HepG2 (cell line): Measurements from ENCODE around the gene CD96. TPM values are rescaled to one million over a fixed set of nuclear protein-coding genes. Genes with fewer than 3 reads are reported as not detected.

Experiments used
- ATAC-seq: fragments of 200-7000 bp; cut with Tn5 transposase; 3 replicates; pipeline ENCODE4 v1.9.1; 2020; ENCODE audit warnings: mild to moderate bottlenecking, moderate library complexity
- BruUV-seq: library from RNA; stranded (reverse); fragments of 400-500 nt; replicated peaks from 2 replicates; lab custom pipeline; 2021; lab: Mats Ljungman, UMichigan
- CTCF ChIA-PET: fragments of 300-600 bp; formaldehyde crosslinking; extraction: SDS; loops from one replicate; lab custom pipeline; 2021; ENCODE audit warnings: low total read pairs, inconsistent platforms, low intra/inter-chr PET ratio; lab: Yijun Ruan, JAX
- POLR2A ChIA-PET: fragments of 350-600 bp; sonication (Branson Sonifier 250); formaldehyde crosslinking; loops from one replicate; lab custom pipeline; 2020; ENCODE audit warnings: antibody characterized with exemption, inconsistent platforms; lab: Yijun Ruan, JAX
- DNase-seq: peaks from one replicate; pipeline ENCODE4 v3.0.0-alpha.2; 2015; ENCODE audit warnings: low spot score
- FAIRE-seq: peaks from 3 replicates; lab custom pipeline; 2011; peaks lifted over from hg19 to GRCh38; lab: Jason Lieb, UNC
- H2AFZ ChIP-seq: one replicate; pipeline ENCODE4 v1.6.1; 2011; ENCODE audit warnings: low read length, inconsistent platforms
- H3K27ac ChIP-seq: fragments of 300-600 bp; 3 replicates; pipeline ENCODE4 v1.8.0; 2011; ENCODE audit warnings: mixed run types, mild to moderate bottlenecking, mixed read lengths, low read length, inconsistent platforms; ENCODE audit not compliant: insufficient read depth; ENCODE audit errors: extremely low read length
- H3K27me3 ChIP-seq, 2 experiments: fragments of 200-600 bp in 1 of 2; 2 replicates in 1 of 2; 3 replicates in 1 of 2; pipeline versions ENCODE4 v1.6.0 to v1.8.0; 2011; ENCODE audit warnings: low read length in 2 of 2, mild to moderate bottlenecking in 2 of 2, moderate library complexity in 2 of 2, inconsistent platforms in 1 of 2; ENCODE audit not compliant: insufficient read depth in 2 of 2, control insufficient read depth in 1 of 2
- H3K36me3 ChIP-seq, 2 experiments: fragments of 200-600 bp in 1 of 2; replicated peaks in 1 of 2; 2 replicates in 1 of 2; 3 replicates in 1 of 2; pipeline versions ENCODE4 v1.5.1 to v1.8.0; 2011; ENCODE audit warnings: low read length in 2 of 2, inconsistent platforms in 1 of 2; ENCODE audit not compliant: insufficient read depth in 2 of 2, control insufficient read depth in 1 of 2
- H3K4me1 ChIP-seq: 2 replicates; pipeline ENCODE4 v1.5.1; 2012; ENCODE audit warnings: low read length, inconsistent platforms; ENCODE audit not compliant: insufficient read depth
- H3K4me2 ChIP-seq: 2 replicates; pipeline ENCODE4 v1.6.0; 2011; ENCODE audit warnings: low read depth, low read length, inconsistent platforms
- H3K4me3 ChIP-seq, 3 experiments: fragments of 200-600 bp in 1 of 3; sonication (generic), shearing (Covaris generic) in 1 of 3; replicated peaks in 1 of 3; 2 replicates each; pipeline ENCODE4 v1.5.1; 2011 to 2016; ENCODE audit warnings: low read length in 3 of 3, inconsistent platforms in 2 of 3, low read depth in 2 of 3, mild to moderate bottlenecking in 2 of 3, control low read depth in 1 of 3, mixed read lengths in 1 of 3; ENCODE audit not compliant: insufficient read depth in 1 of 3
- H3K79me2 ChIP-seq: one replicate; pipeline ENCODE4 v1.6.1; 2011; ENCODE audit warnings: low read length, inconsistent platforms; ENCODE audit not compliant: insufficient read depth
- H3K9ac ChIP-seq: 2 replicates; pipeline ENCODE4 v1.6.0; 2011; ENCODE audit warnings: mild to moderate bottlenecking, low read depth, low read length, inconsistent platforms; ENCODE audit not compliant: insufficient read depth
- H3K9me3 ChIP-seq: 2 replicates; pipeline ENCODE4 v1.5.1; 2012; ENCODE audit warnings: mild to moderate bottlenecking, low read length
- H4K20me1 ChIP-seq: 2 replicates; pipeline ENCODE4 v1.6.0; 2011; ENCODE audit warnings: inconsistent platforms, mild to moderate bottlenecking, low read length, moderate library complexity; ENCODE audit not compliant: insufficient read depth
- ARNT ChIP-seq: fragments of 450-650 bp; IDR thresholded peaks from 2 replicates; pipeline ENCODE4 v1.6.1; 2017
- ATM ChIP-seq: fragments of 450-650 bp; IDR thresholded peaks from 2 replicates; pipeline ENCODE4 v1.7.1; 2017; ENCODE audit warnings: mild to moderate bottlenecking, borderline replicate concordance
- MEIS2 ChIP-seq: sonication (generic); formaldehyde crosslinking; IDR thresholded peaks from 2 replicates; pipeline ENCODE4 v1.9.0; 2021; ENCODE audit warnings: mild to moderate bottlenecking, missing genetic modification reagents
- NCOR1 ChIP-seq: fragments of 200-600 bp; sonication (generic); IDR thresholded peaks from 2 replicates; pipeline ENCODE4 v1.7.0; 2017; ENCODE audit warnings: antibody characterized with exemption, low read length, borderline replicate concordance
- SNAI1 ChIP-seq: sonication (generic); formaldehyde crosslinking; IDR thresholded peaks from 2 replicates; pipeline ENCODE4 v1.5.0; 2020; ENCODE audit warnings: mild to moderate bottlenecking, missing genetic modification reagents, borderline replicate concordance
- SNAPC5 ChIP-seq: sonication (generic); formaldehyde crosslinking; IDR thresholded peaks from 2 replicates; pipeline ENCODE4 v1.8.1; 2023; ENCODE audit warnings: mild to moderate bottlenecking, missing genetic modification reagents, borderline replicate concordance
- ZBTB49 ChIP-seq: sonication (generic); formaldehyde crosslinking; IDR thresholded peaks from 2 replicates; pipeline ENCODE4 v1.4.0; 2020; ENCODE audit warnings: missing genetic modification reagents, borderline replicate concordance
- ZNF557 ChIP-seq: sonication (generic); formaldehyde crosslinking; IDR thresholded peaks from 2 replicates; pipeline ENCODE4 v1.4.0; 2020; ENCODE audit warnings: missing genetic modification reagents
- ZNF737 ChIP-seq: sonication (generic); formaldehyde crosslinking; IDR thresholded peaks from 2 replicates; pipeline ENCODE4 v1.5.0; 2020; ENCODE audit warnings: missing genetic modification reagents, mild to moderate bottlenecking, borderline replicate concordance
- ZNF749 ChIP-seq: sonication (generic); formaldehyde crosslinking; IDR thresholded peaks from 2 replicates; pipeline ENCODE4 v1.8.0; 2022; ENCODE audit warnings: mild to moderate bottlenecking, missing genetic modification reagents, moderate library complexity, borderline replicate concordance
- ZSCAN22 ChIP-seq: sonication (generic); formaldehyde crosslinking; IDR thresholded peaks from 2 replicates; pipeline ENCODE4 v1.4.0; 2020; ENCODE audit warnings: mild to moderate bottlenecking, missing genetic modification reagents
- ZSCAN25 ChIP-seq: sonication (generic); formaldehyde crosslinking; IDR thresholded peaks from 2 replicates; pipeline ENCODE4 v1.8.0; 2022; ENCODE audit warnings: mild to moderate bottlenecking, missing genetic modification reagents
- WGBS: methylation state at CpG from one replicate; pipeline ENCODE4 v1.1.6; 2017; ENCODE audit warnings: low lambda C conversion rate; 5-methylcytosine and 5-hydroxymethylcytosine counted together
- in situ Hi-C: cut with HindIII; loops from 2 replicates; pipeline ENCODE4 v1.10.0; 2017; ENCODE audit warnings: low pct_unique_long_range_greater_than_20kb; ENCODE audit not compliant: extremely low pct_ligation_motif_present
- intact Hi-C: fragments of 100-400 bp; cut with micrococcal nuclease; formaldehyde crosslinking; loops from one replicate; pipeline ENCODE4 v1.10.0; 2022; ENCODE audit not compliant: unreplicated experiment
- polyA plus RNA-seq, 8 experiments: library from polyadenylated mRNA; depleted of rRNA in 3 of 8; stranded (reverse) in 7 of 8; unstranded in 1 of 8; fragments of >200 nt; fragmentation: Illumina TruSeq in 4 of 8; extraction: Trizol in 4 of 8; gene quantifications; 2 replicates each; pipeline versions ENCODE4 v1.2.1 to v1.2.3, GENCODE V29; 2011 to 2016; ENCODE audit warnings: low read depth in 4 of 8, missing spikeins in 1 of 8, mixed read lengths in 1 of 8; ENCODE audit not compliant: insufficient read depth in 1 of 8
- total RNA-seq, 5 experiments: library from RNA; depleted of rRNA; stranded (reverse); fragments of >200 nt; fragmentation: Illumina TruSeq; extraction: Trizol; gene quantifications; 2 replicates each; pipeline ENCODE4 v1.2.3, GENCODE V29; 2016; ENCODE audit warnings: low read depth in 1 of 5
- TF ChIP-seq, protein P1 (sequence below): sonication (generic); formaldehyde crosslinking; IDR thresholded peaks from 2 replicates; pipeline ENCODE4 v1.8.1; 2022; ENCODE audit warnings: mild to moderate bottlenecking, missing genetic modification reagents
- TF ChIP-seq, protein P2 (sequence below): IDR thresholded peaks from 2 replicates; pipeline ENCODE4 v1.6.1; 2016

CD96 gene
- total and polyA plus RNA-seq, 2 of the 13 experiments (the other 11 are each of a cell fraction or from before 2014, with no cell fraction given) = not detected

DNA sequence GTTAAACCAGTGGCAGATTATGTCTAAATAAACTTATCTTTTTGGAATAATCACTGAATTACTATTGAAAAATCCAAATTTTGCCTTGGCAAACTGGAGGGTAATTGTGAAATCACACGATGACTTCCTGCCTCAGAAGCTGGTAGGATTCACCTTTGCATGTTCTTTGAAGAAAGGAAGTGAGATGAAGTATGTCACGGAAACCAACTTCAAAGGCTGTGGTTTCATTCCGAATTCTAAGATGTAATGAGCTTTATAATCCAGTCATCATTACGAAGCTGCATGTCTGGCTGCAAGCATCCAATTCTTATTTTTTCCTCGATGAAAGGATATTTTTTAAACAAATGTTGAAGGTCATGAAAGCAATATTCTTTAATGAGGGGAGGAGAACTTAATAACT is 68.2 kb downstream of the CD96 start:
- no peak overlapping the region for H2AFZ ChIP-seq
- CTCF ChIA-PET = no interaction called here
- no peak for TF ChIP-seq ATM
- no peak for TF ChIP-seq ARNT
- TF ChIP-seq ZBTB49 (CRISPR knock-in tag) = no peak
- TF ChIP-seq SNAPC5 (CRISPR knock-in tag) = no peak
- no peak for TF ChIP-seq ZNF737 (CRISPR knock-in tag)
- no peak for TF ChIP-seq NCOR1
- no peak for TF ChIP-seq MEIS2 (CRISPR knock-in tag)
- TF ChIP-seq ZNF749 (CRISPR knock-in tag) = no peak
- TF ChIP-seq ZSCAN25 (CRISPR knock-in tag) = no peak
- TF ChIP-seq, protein P1, sequence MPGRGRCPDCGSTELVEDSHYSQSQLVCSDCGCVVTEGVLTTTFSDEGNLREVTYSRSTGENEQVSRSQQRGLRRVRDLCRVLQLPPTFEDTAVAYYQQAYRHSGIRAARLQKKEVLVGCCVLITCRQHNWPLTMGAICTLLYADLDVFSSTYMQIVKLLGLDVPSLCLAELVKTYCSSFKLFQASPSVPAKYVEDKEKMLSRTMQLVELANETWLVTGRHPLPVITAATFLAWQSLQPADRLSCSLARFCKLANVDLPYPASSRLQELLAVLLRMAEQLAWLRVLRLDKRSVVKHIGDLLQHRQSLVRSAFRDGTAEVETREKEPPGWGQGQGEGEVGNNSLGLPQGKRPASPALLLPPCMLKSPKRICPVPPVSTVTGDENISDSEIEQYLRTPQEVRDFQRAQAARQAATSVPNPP (CRISPR knock-in tag) = no peak
- TF ChIP-seq, protein P2, sequence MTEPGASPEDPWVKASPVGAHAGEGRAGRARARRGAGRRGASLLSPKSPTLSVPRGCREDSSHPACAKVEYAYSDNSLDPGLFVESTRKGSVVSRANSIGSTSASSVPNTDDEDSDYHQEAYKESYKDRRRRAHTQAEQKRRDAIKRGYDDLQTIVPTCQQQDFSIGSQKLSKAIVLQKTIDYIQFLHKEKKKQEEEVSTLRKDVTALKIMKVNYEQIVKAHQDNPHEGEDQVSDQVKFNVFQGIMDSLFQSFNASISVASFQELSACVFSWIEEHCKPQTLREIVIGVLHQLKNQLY (CRISPR knock-in tag) = no peak
- no peak for TF ChIP-seq SNAI1
- no peak for TF ChIP-seq ZNF557 (CRISPR knock-in tag)
- no peak for TF ChIP-seq ZSCAN22 (CRISPR knock-in tag)
- TF ChIP-seq, all 625 proteins: peak for 0
- Histone ChIP-seq H3K4me2 (no peak overlapping the region), H4K20me1 (no peaks in the 10 kb centered on the region), H3K4me3 (no peak overlapping the region), H3K79me2 (no peaks in the 10 kb centered on the region), H3K27ac (no peak overlapping the region), H3K4me1 (no peaks in the 10 kb centered on the region), H3K27me3 (no peaks in the 10 kb centered on the region), H3K36me3 (no peaks in the 10 kb centered on the region), H3K9ac (no peak overlapping the region), H3K9me3 (no peaks in the 10 kb centered on the region)
- BruUV-seq = no TSS peak
- ATAC-seq (no peak), DNase-seq (no peak), FAIRE-seq (no peak)
- intact Hi-C loops (no loop called here), in situ Hi-C loops (no loop called here)
- POLR2A ChIA-PET = no interaction called here
- WGBS = 5% methylated on average over 5 of the region's 5 CpGs
